Right lobe of liver (tissue), 6 donors: ENCODE results near the gene TRMT10B. TPM values are rescaled to one million over a fixed set of nuclear protein-coding genes. Genes with fewer than 3 reads are reported as not detected.

ENCODE experiments used
- ATAC-seq, 4 donors: fragments of 200-7000 bp; cut with Tn5 transposase; one replicate each; pipeline ENCODE4 v1.9.1; 2020; ENCODE audit warnings: mild to moderate bottlenecking in 4 of 4, moderate library complexity in 4 of 4
- DNase-seq, 3 donors: peaks; one replicate each; pipeline ENCODE4 v3.0.0-alpha.2; 2020
- H3K27ac ChIP-seq, 3 donors: fragments of 200-600 bp; one replicate each; pipeline ENCODE4 v1.8.0; 2022
- H3K27me3 ChIP-seq, 2 donors: fragments of 200-600 bp; one replicate each; pipeline ENCODE4 v1.8.0; 2022
- H3K36me3 ChIP-seq, 4 donors: fragments of 200-600 bp; sonication (generic) in 1 of 4; one replicate each; pipeline versions ENCODE4 v1.5.1 to v1.8.0; 2017 to 2022; ENCODE audit warnings: control low read depth in 1 of 4
- H3K4me1 ChIP-seq, 4 donors: fragments of 200-600 bp; sonication (generic) in 1 of 4; one replicate each; pipeline versions ENCODE4 v1.5.1 to v1.8.0; 2017 to 2022; ENCODE audit warnings: control low read depth in 1 of 4
- H3K4me3 ChIP-seq, 3 donors: fragments of 200-600 bp; one replicate each; pipeline ENCODE4 v1.8.0; 2022
- H3K9me3 ChIP-seq, 4 donors: fragments of 200-600 bp; sonication (generic) in 1 of 4; one replicate each; pipeline versions ENCODE4 v1.5.1 to v1.8.0; 2017 to 2022; ENCODE audit warnings: control low read depth in 1 of 4
- CTCF ChIP-seq, 4 donors: fragments of 200-600 bp in 3 of 4; fragments of 450-650 bp in 1 of 4; IDR thresholded peaks; one replicate each; pipeline versions ENCODE4 v1.5.1 to v1.8.0; 2016 to 2022; ENCODE audit warnings: antibody characterized with exemption in 4 of 4, mild to moderate bottlenecking in 2 of 4
- POLR2A ChIP-seq: fragments of 450-650 bp; IDR thresholded peaks from one replicate; pipeline ENCODE4 v1.6.1; 2017; ENCODE audit warnings: antibody characterized with exemption, mild to moderate bottlenecking
- WGBS: methylation state at CpG from one replicate; pipeline ENCODE4 v1.1.6; 2018; ENCODE audit warnings: low coverage, low lambda C conversion rate; ENCODE audit not compliant: insufficient coverage; ENCODE audit errors: missing lambda C conversion rate; 5-methylcytosine and 5-hydroxymethylcytosine counted together
- intact Hi-C, 2 donors: fragments of 100-400 bp; cut with DNase I; formaldehyde crosslinking; loops; one replicate each; pipeline versions ENCODE4 v1.11.2 to v1.14.1; 2022
- total RNA-seq, 6 experiments: library from RNA; depleted of rRNA in 2 of 6; stranded (reverse); fragments of >200 nt in 2 of 6; fragmentation: NEBNext Ultra II Directional in 3 of 6; extraction: Animal tissue kit (Norgen Biotek cat#: 25700) in 3 of 6; gene quantifications; one replicate each; pipeline versions ENCODE4 v1.1.0 to v1.2.4, GENCODE V29; 2016 to 2023
- donor health status: DM: no; HTN: yes; CAD: no.
- donor health status: DM: no; HTN: no; CAD: no.
- donor health status: DM: no; HTN: no; CAD: no.
- donor health status: DM: no; HTN: yes; CAD: no.
- donor health status: DM: no; HTN: yes; CAD: no.

TRMT10B gene
- total RNA-seq, 6 experiments from 2014 or later: 2.2 to 4.9 (median 3.3) TPM

GRCh38 chr9:37710046-37710445 is 43.6 kb upstream of the TRMT10B start:
- 61% methylated on average over 3 of the region's 3 CpGs for WGBS
- TF ChIP-seq POLR2A (no peak), CTCF (IDR thresholded peaks at IDR 0.05) (no peak)

GRCh38 chr9:37715260-37715659 is 38.3 kb upstream of the TRMT10B start:
- H3K27me3 ChIP-seq: no peaks in the 10 kb centered on the region
- ATAC-seq (peak; percentile 76 to 93 (median 91)), DNase-seq (no peak)
- H3K4me1 ChIP-seq: peaks cover 0 to 18% (median 4%) of the 10 kb centered on the region in 4 donors
- intact Hi-C loops: no loop called here
- H3K36me3 ChIP-seq: no peaks in the 10 kb centered on the region
- peak overlapping the region in 2 of 3 donors; percentile 4 to 41 for H3K27ac ChIP-seq
- no peak overlapping the region for H3K4me3 ChIP-seq
- TF ChIP-seq POLR2A (no peak), CTCF (IDR thresholded peaks at IDR 0.05) (no peak)
- 34% methylated on average over 4 of the region's 4 CpGs for WGBS
- no peaks in the 10 kb centered on the region for H3K9me3 ChIP-seq

More at GRCh38 chr9:37710046-37710445, 43.6 kb upstream of the TRMT10B start:
- Histone ChIP-seq H3K27me3 (no peaks in the 10 kb centered on the region), H3K9me3 (no peaks in the 10 kb centered on the region), H3K4me3 (no peak overlapping the region), H3K4me1 (peaks cover 0 to 18% (median 8%) of the 10 kb centered on the region in 4 donors), H3K27ac (no peak overlapping the region), H3K36me3 (no peaks in the 10 kb centered on the region)
- ATAC-seq (no peak), DNase-seq (no peak)
- intact Hi-C loops: no loop called here

GRCh38 chr9:37715991-37716505 is 37.6 kb upstream of the TRMT10B start:
- 0% methylated on average over 1 of the region's 5 CpGs for WGBS

GRCh38 chr9:37719526-37719925 is 34.1 kb upstream of the TRMT10B start:
- Histone ChIP-seq H3K36me3 (no peaks in the 10 kb centered on the region), H3K4me1 (peaks cover 0 to 18% (median 4%) of the 10 kb centered on the region in 4 donors), H3K4me3 (no peak overlapping the region), H3K9me3 (no peaks in the 10 kb centered on the region), H3K27ac (no peak overlapping the region), H3K27me3 (no peaks in the 10 kb centered on the region)
- intact Hi-C loops: no loop called here
- no peak for TF ChIP-seq POLR2A
- TF ChIP-seq CTCF (IDR thresholded peaks at IDR 0.05): no peak
- WGBS: 71% methylated on average over 2 of the region's 2 CpGs
- ATAC-seq: no peak
- DNase-seq: no peak

More at GRCh38 chr9:37715991-37716505, 37.6 kb upstream of the TRMT10B start:
- TF ChIP-seq CTCF (IDR thresholded peaks at IDR 0.05) (no peak), POLR2A (no peak)
- Histone ChIP-seq H3K27ac (peak overlapping the region in 1 of 3 donors; percentile 41), H3K36me3 (no peaks in the 10 kb centered on the region), H3K9me3 (no peaks in the 10 kb centered on the region), H3K4me3 (no peak overlapping the region), H3K27me3 (no peaks in the 10 kb centered on the region), H3K4me1 (peaks cover 0 to 18% (median 4%) of the 10 kb centered on the region in 4 donors)
- intact Hi-C loops: no loop called here
- ATAC-seq (peak; percentile 28 to 87 (median 68)), DNase-seq (no peak)
